Type B pancreatic cell (in vitro differentiated cells): Measurements from ENCODE around the gene MYO7A. TPM values are rescaled to one million over a fixed set of nuclear protein-coding genes. Genes with fewer than 3 reads are reported as not detected.

ENCODE experiments used
- DNase-seq: peaks from one replicate; pipeline ENCODE4 v3.0.0; 2021; ENCODE audit warnings: mixed read lengths; ENCODE audit not compliant: unreplicated experiment; ENCODE audit errors: extremely low spot score
- H3K27ac Mint-ChIP-seq: 2 replicates; pipeline ENCODE4 v1.8.0; 2021; ENCODE audit warnings: mild to moderate bottlenecking, mixed read lengths
- H3K27me3 Mint-ChIP-seq: 2 replicates; pipeline ENCODE4 v1.8.0; 2021; ENCODE audit warnings: mixed read lengths
- H3K36me3 Mint-ChIP-seq: 2 replicates; pipeline ENCODE4 v1.8.0; 2021; ENCODE audit warnings: mixed read lengths
- H3K4me1 Mint-ChIP-seq: one replicate; pipeline ENCODE4 v1.8.0; 2021; ENCODE audit warnings: mixed read lengths; ENCODE audit not compliant: unreplicated experiment
- H3K4me3 Mint-ChIP-seq: 2 replicates; pipeline ENCODE4 v1.8.0; 2021; ENCODE audit warnings: mild to moderate bottlenecking, mixed read lengths
- H3K9me3 Mint-ChIP-seq: 2 replicates; pipeline ENCODE4 v1.8.0; 2021; ENCODE audit warnings: mixed read lengths
- CTCF ChIP-seq: fragments of 200-600 bp; sonication (generic); conservative IDR thresholded peaks from 2 replicates; pipeline ENCODE4 v1.5.0; 2021; ENCODE audit warnings: antibody characterized with exemption, mild to moderate bottlenecking
- total RNA-seq: library from RNA; stranded (reverse); gene quantifications from 2 replicates; pipeline ENCODE4 v1.2.1, GENCODE V29; 2021; ENCODE audit warnings: low replicate concordance

MYO7A gene
- total RNA-seq, 1 donor from 2014 or later, result 2.8 TPM

DNA sequence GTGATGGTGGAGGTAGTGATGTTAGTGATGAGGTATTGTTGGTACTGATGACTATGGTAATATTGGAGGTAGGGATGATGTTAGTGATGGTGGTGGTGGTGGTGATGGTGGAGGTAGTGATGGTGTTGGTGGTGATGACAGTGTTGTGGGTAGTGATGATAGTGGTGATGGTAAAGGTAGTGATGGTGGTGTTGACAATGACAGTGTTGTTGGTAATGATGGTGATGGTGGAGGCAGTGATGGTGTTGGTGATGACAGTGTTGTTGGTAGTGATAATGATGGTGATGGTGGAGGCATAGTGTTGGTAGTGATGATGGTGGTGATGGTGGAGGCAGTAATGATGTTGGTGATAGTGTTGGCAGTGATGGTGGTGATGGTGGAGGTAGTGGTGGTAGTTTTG is 65.1 kb downstream of the MYO7A start:
- TF ChIP-seq CTCF, result no peak
- Mint-ChIP-seq H3K27ac (no peak overlapping the region), H3K27me3 (peaks cover 4% of the 10 kb centered on the region), H3K9me3 (no peaks in the 10 kb centered on the region), H3K4me1 (peaks cover 3% of the 10 kb centered on the region), H3K4me3 (no peak overlapping the region), H3K36me3 (no peaks in the 10 kb centered on the region)
- DNase-seq, result no peak

DNA sequence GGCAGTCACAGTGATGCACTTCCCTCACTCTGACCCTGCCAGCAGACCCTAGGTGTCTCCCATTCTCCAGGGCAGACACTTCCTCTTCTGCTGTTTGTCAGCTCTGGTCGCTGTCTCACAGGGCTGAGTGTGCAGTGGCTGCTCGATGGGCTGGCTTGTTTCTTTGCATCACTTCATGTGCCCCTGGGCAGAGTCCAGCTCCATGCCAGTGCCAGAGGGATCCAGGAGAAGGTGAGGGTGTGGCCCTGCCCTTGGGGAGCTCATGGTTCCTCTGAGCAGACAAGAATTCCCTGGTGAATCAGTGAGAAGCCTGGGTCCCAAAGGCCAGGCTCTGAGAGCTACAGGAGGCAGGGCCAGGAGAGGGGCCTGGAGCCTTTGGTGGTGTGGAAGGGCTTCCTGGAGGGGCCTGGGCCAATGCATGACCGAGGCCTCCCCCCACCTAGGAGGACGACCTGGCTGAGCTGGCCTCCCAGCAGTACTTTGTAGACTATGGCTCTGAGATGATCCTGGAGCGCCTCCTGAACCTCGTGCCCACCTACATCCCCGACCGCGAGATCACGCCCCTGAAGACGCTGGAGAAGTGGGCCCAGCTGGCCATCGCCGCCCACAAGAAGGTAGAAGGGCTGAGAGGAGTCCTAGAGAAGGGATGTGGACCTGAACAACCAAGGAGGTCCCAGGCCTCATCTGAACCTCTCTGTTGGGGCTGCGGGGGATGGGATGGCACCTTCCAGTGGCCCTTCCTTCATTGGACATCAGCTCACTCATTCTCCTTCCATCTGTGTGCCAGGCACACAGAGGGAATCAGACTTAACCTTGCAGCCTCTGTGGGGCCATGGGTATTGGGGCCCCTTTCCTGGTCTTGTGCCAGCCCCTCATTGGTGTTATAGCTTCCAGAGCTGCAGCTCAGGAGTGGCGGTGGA is 66.1 kb downstream of the MYO7A start:
- no peaks in the 10 kb centered on the region for H3K27me3 Mint-ChIP-seq
- no peak for TF ChIP-seq CTCF
- no peaks in the 10 kb centered on the region for H3K36me3 Mint-ChIP-seq
- no peaks in the 10 kb centered on the region for H3K4me1 Mint-ChIP-seq
- no peak overlapping the region for H3K27ac Mint-ChIP-seq
- H3K4me3 Mint-ChIP-seq, result no peak overlapping the region
- DNase-seq, result no peak
- H3K9me3 Mint-ChIP-seq, result no peaks in the 10 kb centered on the region

- Mint-ChIP-seq H3K9me3 (no peaks in the 10 kb centered on the region), H3K27ac (no peak overlapping the region)
These were observed 67.2 kb downstream of the MYO7A start for GRCh38 chr11:77195071-77195755.

DNA sequence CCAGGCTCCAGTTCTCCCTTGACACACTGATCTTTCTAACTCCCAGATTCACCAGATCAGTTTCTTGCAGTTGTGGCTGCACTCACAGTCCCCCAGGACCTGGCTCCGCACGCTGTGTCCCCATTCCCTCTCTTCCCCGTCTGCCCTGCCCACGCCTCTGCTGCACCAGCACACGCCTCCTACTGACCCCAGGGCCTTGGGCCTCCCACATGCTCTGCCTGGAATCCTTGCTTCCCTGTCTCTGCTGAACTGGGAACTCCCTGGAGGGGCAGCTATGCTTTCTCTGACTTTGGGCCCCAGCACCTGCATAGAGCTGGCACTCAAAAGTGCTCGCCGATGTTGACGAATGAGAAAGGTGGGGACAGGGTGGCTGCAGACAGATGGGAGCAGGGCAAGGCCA is 68.9 kb downstream of the MYO7A start:
- H3K36me3 Mint-ChIP-seq, result no peaks in the 10 kb centered on the region

More at GRCh38 chr11:77195071-77195755, 67.2 kb downstream of the MYO7A start:
- no peak overlapping the region for H3K4me3 Mint-ChIP-seq
- no peak for TF ChIP-seq CTCF
- no peak for DNase-seq
- H3K36me3 Mint-ChIP-seq, result no peaks in the 10 kb centered on the region
- no peaks in the 10 kb centered on the region for H3K4me1 Mint-ChIP-seq
- no peaks in the 10 kb centered on the region for H3K27me3 Mint-ChIP-seq

More for the DNA sequence above, 68.9 kb downstream of the MYO7A start:
- H3K4me3 Mint-ChIP-seq, result no peak overlapping the region
- no peak for TF ChIP-seq CTCF
- no peak for DNase-seq
- no peak overlapping the region for H3K27ac Mint-ChIP-seq
- H3K9me3 Mint-ChIP-seq, result no peaks in the 10 kb centered on the region
- no peaks in the 10 kb centered on the region for H3K27me3 Mint-ChIP-seq
- H3K4me1 Mint-ChIP-seq, result peaks cover 6% of the 10 kb centered on the region
